ENCODE results near the gene SLC13A2. TPM values are rescaled to one million over a fixed set of nuclear protein-coding genes. Genes with fewer than 3 reads are reported as not detected.
"Not testable (repeated sequence)": the region's sequence is repeated elsewhere in the genome, so short reads cannot be mapped to it uniquely, and the experiment has no call there.

The SLC13A2 gene
- total and polyA plus RNA-seq, 7 donors = under 0.01 to 29.1 (median 9.9) TPM; not detected in 3

- WGBS, 2 donors = 67 to 84% methylated on average over 17 of the region's 17 CpGs
These were observed 5.9 kb upstream of the SLC13A2 start for GRCh38 chr17:28467456-28468025.

GRCh38 chr17:28468033-28468735 lies 5.3 kb upstream of the SLC13A2 start:
- H3K4me1 ChIP-seq; intact Hi-C loops (cut with DNase I); H3K9me3 ChIP-seq; H3K27ac ChIP-seq; H3K27me3 ChIP-seq; H3K36me3 ChIP-seq; H3K4me3 ChIP-seq: not testable (repeated sequence)
- DNase-seq = peak; percentile 45
- WGBS, 2 donors = 71 to 84% methylated on average over 20 of the region's 20 CpGs

More at GRCh38 chr17:28467456-28468025, 5.9 kb upstream of the SLC13A2 start:
- intact Hi-C loops (cut with DNase I) = no loop called here
- Histone ChIP-seq H3K9me3 (no peaks in the 10 kb centered on the region), H3K27ac (no peak overlapping the region), H3K36me3 (no peaks in the 10 kb centered on the region), H3K27me3 (peaks cover 0 to 7% (median 3%) of the 10 kb centered on the region in 3 donors), H3K4me3 (no peak overlapping the region), H3K4me1 (no peaks in the 10 kb centered on the region)
- DNase-seq = peak; percentile 14
- TF ChIP-seq POLR2AphosphoS5 (IDR thresholded peaks at IDR 0.05) (no peak), CTCF (IDR thresholded peaks at IDR 0.05) (no peak), EP300 (IDR thresholded peaks at IDR 0.05) (no peak), POLR2A (IDR thresholded peaks at IDR 0.05) (no peak)

GRCh38 chr17:28468781-28469180 lies 4.7 kb upstream of the SLC13A2 start:
- no peak for DNase-seq
- H3K9me3 ChIP-seq = no peaks in the 10 kb centered on the region
- peaks cover 0 to 7% (median 3%) of the 10 kb centered on the region in 3 donors for H3K27me3 ChIP-seq
- H3K4me1 ChIP-seq = no peaks in the 10 kb centered on the region
- intact Hi-C loops (cut with DNase I) = no loop called here
- H3K27ac ChIP-seq = no peak overlapping the region
- no peaks in the 10 kb centered on the region for H3K36me3 ChIP-seq
- no peak for TF ChIP-seq POLR2AphosphoS5 (IDR thresholded peaks at IDR 0.05)
- TF ChIP-seq EP300 (IDR thresholded peaks at IDR 0.05) = no peak
- no peak for TF ChIP-seq CTCF (IDR thresholded peaks at IDR 0.05)
- no peak for TF ChIP-seq POLR2A (IDR thresholded peaks at IDR 0.05)
- no peak overlapping the region for H3K4me3 ChIP-seq

GRCh38 chr17:28469376-28469775 lies 4.1 kb upstream of the SLC13A2 start:
- Histone ChIP-seq H3K27ac (no peak overlapping the region), H3K36me3 (no peaks in the 10 kb centered on the region), H3K27me3 (peaks cover 0 to 7% (median 3%) of the 10 kb centered on the region in 3 donors), H3K4me1 (no peaks in the 10 kb centered on the region), H3K9me3 (no peaks in the 10 kb centered on the region), H3K4me3 (no peak overlapping the region)
- 90 to 96% methylated on average over 8 of the region's 8 CpGs for WGBS, 2 donors
- DNase-seq = peak; percentile 37
- TF ChIP-seq CTCF (IDR thresholded peaks at IDR 0.05) = no peak
- no peak for TF ChIP-seq POLR2A (IDR thresholded peaks at IDR 0.05)
- TF ChIP-seq EP300 (IDR thresholded peaks at IDR 0.05) = no peak
- TF ChIP-seq POLR2AphosphoS5 (IDR thresholded peaks at IDR 0.05) = no peak
- intact Hi-C loops (cut with DNase I) = no loop called here

- H3K36me3 ChIP-seq = no peaks in the 10 kb centered on the region
- 80 to 84% methylated on average over 7 of the region's 7 CpGs for WGBS, 2 donors
- TF ChIP-seq POLR2AphosphoS5 (IDR thresholded peaks at IDR 0.05) (no peak), POLR2A (IDR thresholded peaks at IDR 0.05) (no peak), CTCF (IDR thresholded peaks at IDR 0.05) (no peak)
- H3K9me3 ChIP-seq = no peaks in the 10 kb centered on the region
- peak; percentile 26 for DNase-seq
- H3K27me3 ChIP-seq = peaks cover 0 to 7% (median 3%) of the 10 kb centered on the region in 3 donors
- no peak overlapping the region for H3K27ac ChIP-seq
- H3K4me3 ChIP-seq = no peak overlapping the region
- intact Hi-C loops (cut with DNase I) = no loop called here
- H3K4me1 ChIP-seq = no peaks in the 10 kb centered on the region
These were observed 3.1 kb upstream of the SLC13A2 start for GRCh38 chr17:28470266-28470913.

Data from sigmoid colon (tissue), 7 donors.